Measurements from ENCODE around the gene CMTR1. TPM values are rescaled to one million over a fixed set of nuclear protein-coding genes. Genes with fewer than 3 reads are reported as not detected.

CMTR1 gene
- total RNA-seq, 1 donor, result 30.7 TPM

DNA sequence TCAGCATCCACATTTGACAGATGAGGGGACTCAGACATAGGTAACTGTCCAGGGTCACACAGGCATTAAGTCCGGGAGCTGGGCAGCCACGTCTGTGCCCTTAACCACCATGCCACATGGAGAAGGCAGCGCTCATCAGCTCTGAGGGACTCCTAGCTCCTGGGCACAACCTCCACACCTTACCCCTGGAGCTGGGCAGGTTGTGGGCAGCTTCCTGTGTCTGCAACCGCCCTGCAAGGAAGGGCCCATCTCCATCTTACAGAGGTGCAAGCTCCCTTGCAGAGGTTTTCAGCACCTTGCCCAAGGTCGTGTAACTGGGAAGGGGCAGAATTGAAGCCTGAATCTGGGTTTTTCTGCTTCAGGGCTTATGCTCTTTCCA is 58.8 kb downstream of the CMTR1 start:
- no peak overlapping the region for H3K4me3 ChIP-seq (ENCODE audit: low read depth, low read length)
- TF ChIP-seq, protein P1, sequence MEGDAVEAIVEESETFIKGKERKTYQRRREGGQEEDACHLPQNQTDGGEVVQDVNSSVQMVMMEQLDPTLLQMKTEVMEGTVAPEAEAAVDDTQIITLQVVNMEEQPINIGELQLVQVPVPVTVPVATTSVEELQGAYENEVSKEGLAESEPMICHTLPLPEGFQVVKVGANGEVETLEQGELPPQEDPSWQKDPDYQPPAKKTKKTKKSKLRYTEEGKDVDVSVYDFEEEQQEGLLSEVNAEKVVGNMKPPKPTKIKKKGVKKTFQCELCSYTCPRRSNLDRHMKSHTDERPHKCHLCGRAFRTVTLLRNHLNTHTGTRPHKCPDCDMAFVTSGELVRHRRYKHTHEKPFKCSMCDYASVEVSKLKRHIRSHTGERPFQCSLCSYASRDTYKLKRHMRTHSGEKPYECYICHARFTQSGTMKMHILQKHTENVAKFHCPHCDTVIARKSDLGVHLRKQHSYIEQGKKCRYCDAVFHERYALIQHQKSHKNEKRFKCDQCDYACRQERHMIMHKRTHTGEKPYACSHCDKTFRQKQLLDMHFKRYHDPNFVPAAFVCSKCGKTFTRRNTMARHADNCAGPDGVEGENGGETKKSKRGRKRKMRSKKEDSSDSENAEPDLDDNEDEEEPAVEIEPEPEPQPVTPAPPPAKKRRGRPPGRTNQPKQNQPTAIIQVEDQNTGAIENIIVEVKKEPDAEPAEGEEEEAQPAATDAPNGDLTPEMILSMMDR (IDR thresholded peaks at IDR 0.05; ENCODE audit: insufficient read depth, low read length), result no peak
- no peak for DNase-seq (ENCODE audit: low read depth)

DNA sequence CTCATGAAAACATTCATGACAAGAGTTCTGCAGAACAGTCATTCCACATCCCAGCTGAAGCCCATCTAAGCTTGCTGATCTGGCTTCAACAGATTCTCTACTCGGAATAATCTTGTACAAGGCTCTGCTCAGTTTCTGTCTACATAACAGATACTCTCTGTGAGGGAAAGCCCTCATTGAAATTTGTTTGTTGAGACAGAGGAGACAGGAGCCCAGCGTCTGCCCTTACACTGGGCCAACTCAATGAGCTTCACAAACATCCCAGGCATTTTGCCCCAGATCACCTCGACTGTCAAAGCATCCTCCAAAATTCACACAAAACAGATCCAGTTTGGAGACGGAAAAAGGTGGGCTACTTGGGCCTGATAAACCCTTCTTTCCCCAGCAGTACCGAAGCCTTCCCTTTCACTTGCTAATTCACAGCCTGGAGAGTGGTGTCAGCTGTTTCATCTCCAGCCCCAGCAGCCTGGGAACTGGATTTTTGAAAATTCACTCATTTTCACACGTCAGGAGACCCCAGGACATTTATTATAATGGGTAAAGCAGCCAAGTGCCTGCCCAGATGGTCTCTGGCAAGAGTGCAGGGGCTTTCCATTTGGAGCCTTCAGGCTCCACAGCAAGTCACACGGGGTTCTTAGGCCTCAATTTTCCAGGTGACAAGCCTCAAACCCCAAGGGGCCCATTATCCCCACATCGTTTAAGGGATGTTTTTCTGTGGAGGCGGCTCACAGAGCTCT is 59.4 kb downstream of the CMTR1 start:
- no peak for DNase-seq (ENCODE audit: low read depth)
- TF ChIP-seq, protein P1 (IDR thresholded peaks at IDR 0.05; ENCODE audit: insufficient read depth, low read length), result no peak
- no peak overlapping the region for H3K4me3 ChIP-seq (ENCODE audit: low read depth, low read length)

DNA sequence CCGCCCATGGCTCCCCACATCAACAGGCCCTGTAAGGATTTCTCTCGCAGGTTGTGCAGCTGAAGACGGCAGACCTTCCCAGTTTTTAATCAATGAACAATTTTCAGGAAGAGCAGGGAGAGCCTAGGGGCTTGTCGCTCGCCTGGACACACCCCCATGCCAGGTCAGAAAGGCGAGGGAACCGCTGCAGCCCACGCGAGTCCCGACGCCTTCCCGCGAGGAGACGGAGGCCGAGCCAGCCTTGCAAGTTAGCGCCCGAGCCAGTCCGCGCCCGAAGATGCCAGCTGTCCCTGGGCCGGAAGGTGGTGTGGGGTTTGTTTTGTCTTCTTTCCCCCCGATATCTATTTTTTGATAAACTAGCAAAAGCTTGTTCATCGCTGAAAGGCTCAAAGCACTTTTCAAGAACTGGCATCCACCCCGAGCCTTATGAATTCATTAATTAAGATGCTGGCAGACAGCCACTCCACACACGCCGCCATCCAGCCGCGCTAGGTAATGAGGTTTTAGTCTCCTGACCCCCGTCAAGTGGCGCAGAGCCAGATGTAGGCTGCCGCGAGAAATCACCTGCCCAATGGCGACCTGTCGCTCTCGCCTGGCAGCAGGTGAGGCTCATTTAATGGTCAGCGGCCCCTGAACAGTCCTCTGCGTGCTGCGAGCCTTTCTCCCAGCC is 60.1 kb downstream of the CMTR1 start:
- no peak for DNase-seq (ENCODE audit: low read depth)
- no peak overlapping the region for H3K4me3 ChIP-seq (ENCODE audit: low read depth, low read length)
- TF ChIP-seq, protein P1 (IDR thresholded peaks at IDR 0.05; ENCODE audit: insufficient read depth, low read length), result no peak

DNA sequence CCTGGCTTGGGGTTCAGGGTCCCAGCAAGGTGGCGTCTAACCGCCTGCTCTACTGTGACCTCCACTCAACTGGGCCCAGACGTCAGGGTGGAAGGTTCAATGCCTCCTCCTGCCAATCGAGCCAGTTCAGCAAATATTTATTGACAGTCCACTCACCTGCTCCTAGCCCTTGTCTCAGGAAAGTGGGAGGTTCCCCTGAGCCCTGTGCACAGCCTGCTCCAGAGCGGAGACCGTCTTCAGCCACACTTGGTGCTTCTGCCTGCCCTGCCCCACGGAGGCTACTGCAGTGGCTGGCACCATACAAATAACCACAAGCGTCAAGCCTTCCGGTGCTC is 60.6 kb downstream of the CMTR1 start:
- DNase-seq (ENCODE audit: low read depth), result no peak
- TF ChIP-seq, protein P1 (IDR thresholded peaks at IDR 0.05; ENCODE audit: insufficient read depth, low read length), result no peak
- no peak overlapping the region for H3K4me3 ChIP-seq (ENCODE audit: low read depth, low read length)

DNA sequence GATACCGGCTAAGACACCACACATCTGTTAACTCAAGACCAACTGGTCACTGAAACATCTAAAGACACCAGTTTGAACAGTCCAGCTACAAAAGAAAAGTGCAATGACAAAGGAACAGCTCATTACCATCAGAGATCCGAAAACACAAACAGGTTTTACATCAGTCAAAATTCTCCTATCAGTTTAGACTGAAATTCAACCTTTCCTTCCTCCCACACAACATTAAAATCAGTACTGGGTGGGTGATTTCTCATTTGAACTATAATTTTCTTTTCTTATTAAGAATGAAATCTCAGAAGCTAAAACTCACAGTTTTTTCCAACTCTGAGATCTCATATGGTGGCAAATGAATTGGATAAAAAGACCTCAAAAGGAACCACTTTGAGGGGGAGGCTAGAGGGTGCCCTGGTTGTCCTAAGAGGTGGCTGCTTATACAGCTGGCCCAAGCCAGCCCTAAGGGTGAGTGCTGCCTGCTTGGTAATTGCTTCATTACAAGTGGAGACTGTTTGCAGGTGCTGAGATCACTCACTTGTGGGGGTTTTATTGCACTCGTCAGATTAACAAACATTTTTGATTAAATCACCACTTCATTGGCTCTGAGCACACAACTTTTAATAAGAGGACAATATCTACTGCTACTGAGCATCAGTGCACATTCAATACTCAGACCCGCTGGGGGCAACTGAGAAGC is 62.4 kb downstream of the CMTR1 start:
- no peak overlapping the region for H3K4me3 ChIP-seq (ENCODE audit: low read depth, low read length)
- TF ChIP-seq, protein P1 (IDR thresholded peaks at IDR 0.05; ENCODE audit: insufficient read depth, low read length), result no peak
- DNase-seq (ENCODE audit: low read depth), result no peak

DNA sequence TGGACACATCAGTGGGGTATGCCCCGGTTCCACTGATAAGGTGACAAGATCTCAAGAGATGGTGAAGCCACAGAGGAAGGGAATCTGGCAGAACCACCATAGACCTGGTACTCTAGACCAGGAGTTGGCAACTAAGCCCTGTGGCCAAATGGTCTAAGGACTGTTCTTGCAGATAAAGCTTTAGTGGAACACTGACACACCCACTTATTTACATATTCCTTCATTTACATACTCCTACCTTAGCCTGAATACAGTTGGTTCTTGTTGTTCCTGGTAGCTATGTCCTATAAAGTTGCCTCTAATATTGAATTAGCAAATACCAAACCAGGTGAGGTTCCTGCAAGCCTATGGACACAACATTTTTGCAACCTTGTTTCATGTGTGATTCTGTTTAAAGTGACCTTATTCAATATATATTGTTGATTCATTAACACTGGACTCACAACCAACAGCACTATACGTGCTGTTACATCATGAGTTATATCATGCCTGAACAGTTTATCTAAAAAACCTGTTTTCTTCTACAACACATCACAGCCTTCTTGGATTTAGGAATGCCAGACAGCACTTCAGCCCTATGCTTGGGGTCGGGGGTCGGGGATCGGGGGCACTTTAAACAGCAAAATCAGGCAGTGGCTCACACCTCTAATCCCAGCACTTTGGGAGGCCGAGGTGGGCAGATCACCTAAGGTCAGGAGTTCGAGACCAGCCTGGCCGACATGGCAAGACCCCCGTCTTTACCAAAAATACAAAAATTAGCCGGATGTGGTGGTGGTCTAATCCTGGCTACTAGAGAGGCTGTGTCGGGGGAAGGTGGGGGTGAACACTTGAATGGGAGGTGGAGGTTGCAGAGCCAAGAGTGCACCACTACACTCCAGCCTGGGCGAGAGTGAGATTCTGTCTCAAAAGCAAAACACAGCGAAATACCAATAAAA is 64.2 kb downstream of the CMTR1 start:
- DNase-seq (ENCODE audit: low read depth), result no peak
- TF ChIP-seq, protein P1 (IDR thresholded peaks at IDR 0.05; ENCODE audit: insufficient read depth, low read length), result no peak

More for the DNA sequence above, 64.2 kb downstream of the CMTR1 start:
- no peak overlapping the region for H3K4me3 ChIP-seq (ENCODE audit: low read depth, low read length)
